ENCODE results near the gene CAMSAP2. TPM values are rescaled to one million over a fixed set of nuclear protein-coding genes. Genes with fewer than 3 reads are reported as not detected.

The CAMSAP2 gene
- total RNA-seq, 4 donors from 2014 or later: 26.5 to 47.4 (median 33.3) TPM

GRCh38 chr1:200873116-200873670 is 134.5 kb downstream of the CAMSAP2 start:
- H3K4me1 ChIP-seq: peaks cover 14% of the 10 kb centered on the region
- H3K36me3 ChIP-seq: no peaks in the 10 kb centered on the region
- H3K27me3 ChIP-seq: peaks cover 67% of the 10 kb centered on the region
- H3K9me3 ChIP-seq: no peaks in the 10 kb centered on the region
- WGBS: no CpG with 5 or more reads among the region's 61 CpGs
- no peak for DNase-seq (ENCODE audit: low spot score in 2 of 2)
- H3K27ac ChIP-seq: no peak overlapping the region
- peak overlapping the region; percentile 42 for H3K4me3 ChIP-seq
- TF ChIP-seq, protein P1, sequence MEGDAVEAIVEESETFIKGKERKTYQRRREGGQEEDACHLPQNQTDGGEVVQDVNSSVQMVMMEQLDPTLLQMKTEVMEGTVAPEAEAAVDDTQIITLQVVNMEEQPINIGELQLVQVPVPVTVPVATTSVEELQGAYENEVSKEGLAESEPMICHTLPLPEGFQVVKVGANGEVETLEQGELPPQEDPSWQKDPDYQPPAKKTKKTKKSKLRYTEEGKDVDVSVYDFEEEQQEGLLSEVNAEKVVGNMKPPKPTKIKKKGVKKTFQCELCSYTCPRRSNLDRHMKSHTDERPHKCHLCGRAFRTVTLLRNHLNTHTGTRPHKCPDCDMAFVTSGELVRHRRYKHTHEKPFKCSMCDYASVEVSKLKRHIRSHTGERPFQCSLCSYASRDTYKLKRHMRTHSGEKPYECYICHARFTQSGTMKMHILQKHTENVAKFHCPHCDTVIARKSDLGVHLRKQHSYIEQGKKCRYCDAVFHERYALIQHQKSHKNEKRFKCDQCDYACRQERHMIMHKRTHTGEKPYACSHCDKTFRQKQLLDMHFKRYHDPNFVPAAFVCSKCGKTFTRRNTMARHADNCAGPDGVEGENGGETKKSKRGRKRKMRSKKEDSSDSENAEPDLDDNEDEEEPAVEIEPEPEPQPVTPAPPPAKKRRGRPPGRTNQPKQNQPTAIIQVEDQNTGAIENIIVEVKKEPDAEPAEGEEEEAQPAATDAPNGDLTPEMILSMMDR (IDR thresholded peaks at IDR 0.05): no peak
- TF ChIP-seq EP300 (IDR thresholded peaks at IDR 0.05) (no peak), POLR2A (IDR thresholded peaks at IDR 0.05) (no peak), POLR2AphosphoS5 (IDR thresholded peaks at IDR 0.05) (no peak)

DNA sequence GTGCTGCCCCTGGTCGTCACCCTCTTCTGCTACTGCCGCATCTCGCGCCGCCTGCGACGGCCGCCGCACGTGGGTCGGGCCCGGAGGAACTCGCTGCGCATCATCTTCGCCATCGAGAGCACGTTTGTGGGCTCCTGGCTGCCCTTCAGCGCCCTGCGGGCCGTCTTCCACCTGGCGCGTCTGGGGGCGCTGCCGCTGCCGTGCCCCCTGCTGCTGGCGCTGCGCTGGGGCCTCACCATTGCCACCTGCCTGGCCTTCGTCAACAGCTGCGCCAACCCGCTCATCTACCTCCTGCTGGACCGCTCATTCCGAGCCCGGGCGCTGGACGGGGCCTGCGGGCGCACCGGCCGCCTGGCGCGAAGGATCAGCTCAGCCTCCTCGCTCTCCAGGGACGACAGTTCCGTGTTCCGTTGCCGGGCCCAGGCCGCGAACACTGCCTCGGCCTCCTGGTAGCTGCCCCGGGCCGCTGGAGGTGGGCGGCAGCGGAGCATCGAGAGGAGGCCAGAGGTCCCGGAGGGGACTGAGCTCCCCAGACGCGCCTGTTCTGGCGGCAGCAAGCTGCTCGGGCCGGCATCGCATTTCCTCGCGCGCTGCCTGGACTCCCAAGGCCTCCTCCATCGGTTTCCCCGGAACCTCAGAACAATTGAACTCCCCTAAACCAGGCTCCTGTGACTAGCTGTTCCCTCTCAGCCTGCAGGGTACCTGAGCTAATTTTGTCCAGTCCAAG is 135.1 kb downstream of the CAMSAP2 start:
- Histone ChIP-seq H3K9me3 (no peaks in the 10 kb centered on the region), H3K4me1 (peaks cover 14% of the 10 kb centered on the region), H3K4me3 (peak overlapping the region; percentile 42), H3K27me3 (peaks cover 69% of the 10 kb centered on the region), H3K36me3 (no peaks in the 10 kb centered on the region), H3K27ac (no peak overlapping the region)
- WGBS: 41% methylated on average over 25 of the region's 66 CpGs
- TF ChIP-seq, protein P1 (IDR thresholded peaks at IDR 0.05): no peak
- TF ChIP-seq EP300 (IDR thresholded peaks at IDR 0.05): no peak
- no peak for TF ChIP-seq POLR2AphosphoS5 (IDR thresholded peaks at IDR 0.05)
- TF ChIP-seq POLR2A (IDR thresholded peaks at IDR 0.05): no peak
- DNase-seq (ENCODE audit: low spot score in 2 of 2): no peak

DNA sequence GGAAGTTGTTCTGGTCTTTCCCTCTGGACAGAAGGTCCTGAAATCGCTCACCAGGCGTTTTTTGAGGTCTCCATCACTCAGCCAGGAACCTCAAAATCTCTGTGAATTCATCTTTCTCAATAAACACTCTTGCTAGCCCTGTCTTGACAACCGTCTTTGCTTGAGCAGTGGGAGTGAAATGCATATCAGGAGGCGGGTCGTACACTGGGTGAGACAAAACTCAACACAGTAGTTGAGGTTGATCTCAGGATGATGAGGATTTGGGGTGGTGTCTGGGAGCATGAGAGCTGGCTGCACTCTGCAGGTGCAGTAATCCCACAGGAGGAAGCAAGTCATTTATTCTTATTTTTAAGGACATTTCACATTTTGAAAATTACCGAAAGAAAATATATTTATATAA is 136.0 kb downstream of the CAMSAP2 start:
- Histone ChIP-seq H3K27me3 (peaks cover 69% of the 10 kb centered on the region), H3K4me1 (peaks cover 14% of the 10 kb centered on the region), H3K4me3 (no peak overlapping the region), H3K27ac (no peak overlapping the region), H3K9me3 (no peaks in the 10 kb centered on the region), H3K36me3 (no peaks in the 10 kb centered on the region)
- 90% methylated on average over 6 of the region's 6 CpGs for WGBS
- TF ChIP-seq POLR2A (IDR thresholded peaks at IDR 0.05) (no peak), POLR2AphosphoS5 (IDR thresholded peaks at IDR 0.05) (no peak)
- TF ChIP-seq, protein P1 (IDR thresholded peaks at IDR 0.05): no peak
- DNase-seq (ENCODE audit: low spot score in 2 of 2): no peak

DNA sequence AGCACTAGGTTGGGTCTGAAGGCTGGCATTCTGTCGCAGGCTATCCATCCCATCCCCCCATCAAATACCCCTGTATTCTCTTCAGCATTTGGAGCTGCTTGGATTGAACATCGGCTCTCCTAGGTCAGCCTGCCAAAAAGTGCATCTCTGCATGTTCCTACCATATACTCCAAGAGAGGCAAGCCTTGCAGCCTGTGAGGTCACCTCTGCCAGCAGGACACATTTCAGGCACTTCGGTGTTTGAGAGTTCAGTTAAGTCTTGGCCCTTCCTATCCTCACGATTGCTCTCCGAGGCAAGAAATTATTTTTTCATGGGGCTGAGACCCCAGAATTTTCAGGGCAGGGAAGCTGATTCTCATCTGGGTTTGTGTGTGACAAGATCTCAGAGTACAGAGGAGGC is 136.7 kb downstream of the CAMSAP2 start:
- WGBS: 86% methylated on average over 5 of the region's 5 CpGs
- peaks cover 14% of the 10 kb centered on the region for H3K4me1 ChIP-seq
- TF ChIP-seq, protein P1 (IDR thresholded peaks at IDR 0.05): no peak
- TF ChIP-seq POLR2A (IDR thresholded peaks at IDR 0.05): no peak
- H3K9me3 ChIP-seq: no peaks in the 10 kb centered on the region
- H3K27ac ChIP-seq: no peak overlapping the region
- H3K4me3 ChIP-seq: no peak overlapping the region
- H3K27me3 ChIP-seq: peaks cover 62% of the 10 kb centered on the region
- H3K36me3 ChIP-seq: no peaks in the 10 kb centered on the region
- DNase-seq (ENCODE audit: low spot score in 2 of 2): no peak

DNA sequence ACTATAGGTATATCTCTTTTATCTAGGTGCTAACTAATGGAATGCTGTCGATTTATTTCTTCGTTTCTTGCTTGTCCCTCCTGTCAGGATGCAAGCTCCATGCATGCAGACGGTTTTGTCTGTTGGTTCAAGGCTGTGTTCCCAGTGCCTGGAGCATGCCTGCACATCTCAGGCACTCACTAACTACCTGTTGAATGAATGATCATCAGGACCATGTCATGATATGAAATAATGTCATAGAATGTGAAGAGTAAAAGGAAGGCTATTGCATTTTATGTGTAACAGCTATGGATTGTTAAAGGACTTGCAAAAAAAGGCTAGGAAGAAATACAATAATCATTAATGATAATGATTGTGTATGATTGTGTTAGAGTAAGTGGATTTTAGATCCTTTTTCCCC is 138.3 kb downstream of the CAMSAP2 start:
- 65% methylated on average over 3 of the region's 3 CpGs for WGBS

More for the DNA sequence above, 138.3 kb downstream of the CAMSAP2 start:
- Histone ChIP-seq H3K4me3 (no peak overlapping the region), H3K27ac (no peak overlapping the region), H3K27me3 (peaks cover 46% of the 10 kb centered on the region), H3K9me3 (no peaks in the 10 kb centered on the region), H3K36me3 (no peaks in the 10 kb centered on the region), H3K4me1 (peaks cover 14% of the 10 kb centered on the region)
- DNase-seq (ENCODE audit: low spot score in 2 of 2): no peak
- TF ChIP-seq POLR2AphosphoS5 (IDR thresholded peaks at IDR 0.05) (no peak), EP300 (IDR thresholded peaks at IDR 0.05) (no peak), POLR2A (IDR thresholded peaks at IDR 0.05) (no peak)
- TF ChIP-seq, protein P1 (IDR thresholded peaks at IDR 0.05): no peak
